Activated CD4-positive, CD25-positive, alpha-beta regulatory T cell treated with anti-CD3 and anti-CD28 coated beads, Interleukin-2, amount 50 U/mL, for 24 hours (primary cell): ENCODE measurements around the gene FAM76B.

Source experiments
- ATAC-seq, 2 donors: fragments of 150-1000 bp; cut with Tn5 transposase; one replicate each; pipeline ENCODE4 v1.10.0; 2021; ENCODE audit warnings: mild to moderate bottlenecking in 1 of 2, moderate library complexity in 1 of 2

FAM76B gene

DNA sequence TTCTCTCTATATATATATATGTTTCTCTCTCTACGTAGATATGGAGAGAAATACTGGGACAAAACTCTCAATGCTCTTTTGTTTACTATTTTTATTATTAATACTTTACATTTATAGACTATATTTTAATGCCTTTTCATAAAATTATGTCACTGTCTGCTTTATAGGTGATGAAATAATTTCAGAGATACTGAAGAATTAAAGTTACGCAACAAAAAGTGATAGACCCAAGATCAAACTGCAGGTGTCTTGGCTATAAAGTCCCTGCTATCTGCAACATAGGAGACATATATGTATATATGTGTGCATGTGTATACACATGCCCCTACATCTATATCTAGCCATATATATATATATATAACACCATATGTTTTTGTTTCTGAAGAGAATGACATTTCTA lies 60.8 kb downstream of the FAM76B start:
- ATAC-seq, result no peak

DNA sequence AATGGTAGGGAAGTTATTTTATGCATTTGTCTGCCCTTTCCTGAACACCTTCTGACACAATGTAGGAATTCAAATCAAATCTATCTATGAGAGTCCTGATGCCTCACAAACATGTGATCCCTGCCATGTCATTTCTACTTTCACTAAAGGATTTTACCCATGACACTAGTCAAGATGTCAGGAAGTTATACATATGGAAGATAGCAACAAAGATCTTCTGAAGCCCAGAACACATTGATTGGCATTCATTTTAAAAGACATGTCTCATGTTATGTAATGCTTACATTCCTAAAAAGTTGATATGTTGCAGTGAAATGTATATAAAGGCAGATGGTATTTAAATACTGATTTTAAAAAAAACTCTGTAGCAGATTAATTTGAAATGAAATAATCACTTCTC lies 61.5 kb downstream of the FAM76B start:
- ATAC-seq, result no peak

DNA sequence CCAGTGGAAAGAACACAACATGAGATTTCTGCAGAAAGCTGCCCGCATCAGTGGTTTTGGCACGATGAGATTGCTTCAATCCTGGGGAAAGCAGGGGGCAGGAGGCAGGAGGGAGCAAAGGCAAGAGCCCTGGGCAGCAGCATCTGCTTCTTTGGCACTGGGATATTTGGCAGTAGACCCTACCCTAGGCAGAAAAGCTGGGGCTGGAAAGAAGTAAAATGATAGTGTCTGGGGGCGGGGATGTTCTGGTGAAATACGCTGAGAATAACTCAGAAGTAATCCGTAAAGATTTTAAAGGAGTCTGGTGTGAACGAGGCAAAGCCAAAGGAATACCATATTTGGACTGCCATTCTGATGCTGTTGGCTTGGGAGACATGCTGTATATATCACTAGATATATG lies 62.0 kb downstream of the FAM76B start:
- no peak for ATAC-seq

DNA sequence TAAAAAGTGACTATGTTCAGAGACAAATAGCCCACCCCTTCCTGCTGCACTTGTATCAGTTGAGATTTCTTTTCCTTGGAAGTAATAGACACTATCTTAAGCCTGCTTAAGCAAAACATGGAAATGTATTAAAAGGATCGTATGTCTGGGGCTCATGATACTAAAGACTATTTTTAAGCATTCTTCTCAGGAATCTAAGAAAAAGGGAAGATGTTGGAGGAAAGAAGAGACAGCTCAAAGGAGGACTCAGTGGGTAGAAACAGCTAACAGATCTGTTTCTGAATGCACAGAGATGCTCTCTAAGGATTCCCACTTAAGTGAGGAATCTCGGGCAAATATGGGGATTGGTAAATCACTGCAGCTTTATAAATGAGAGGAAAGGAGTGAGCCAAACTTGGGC lies 62.5 kb downstream of the FAM76B start:
- no peak for ATAC-seq

DNA sequence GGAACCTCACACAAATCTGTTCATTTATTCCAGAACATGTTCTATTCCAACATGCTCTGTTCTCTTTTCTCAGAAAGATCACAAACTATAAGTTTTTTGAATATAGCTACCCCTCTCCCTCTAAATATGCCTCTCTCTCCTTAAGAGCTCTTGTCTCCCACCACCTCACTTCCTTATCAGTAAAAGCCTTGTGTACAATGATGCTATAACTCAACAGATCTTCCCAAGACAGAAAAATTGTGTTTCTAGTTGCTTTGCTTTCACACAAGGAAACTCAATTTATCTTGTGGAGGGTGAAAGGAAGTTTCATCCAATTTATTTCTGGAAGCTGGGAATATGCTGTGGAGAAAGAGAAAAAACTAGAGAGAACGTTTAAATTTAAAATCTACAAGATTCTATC lies 64.4 kb downstream of the FAM76B start:
- ATAC-seq, result no peak

DNA sequence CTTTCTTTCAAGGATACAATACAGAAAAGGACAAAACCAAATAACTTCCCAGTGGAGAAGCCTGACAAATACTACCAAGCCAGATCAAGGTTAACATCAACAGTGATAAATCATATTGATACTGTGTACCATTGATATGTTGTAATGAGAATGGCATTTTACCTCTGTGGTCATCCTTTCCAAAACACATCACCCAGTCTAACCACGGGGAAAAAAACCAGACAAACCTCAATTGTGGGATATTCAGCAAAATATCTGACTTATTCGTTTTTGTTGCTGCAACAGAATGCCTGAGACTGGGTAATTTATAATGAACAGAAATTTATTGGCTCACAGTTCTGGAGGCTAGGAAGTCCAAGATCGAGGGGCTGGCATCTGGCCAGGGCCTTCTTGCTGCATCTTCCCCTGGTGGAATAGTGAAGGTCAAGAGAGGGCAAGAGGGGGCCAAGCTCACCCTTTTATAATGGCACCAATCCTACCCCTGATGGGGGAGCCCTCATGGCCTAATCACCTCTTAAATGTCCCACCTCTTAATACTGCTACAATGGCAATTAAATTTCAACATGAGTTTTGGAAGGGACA lies 66.1 kb downstream of the FAM76B start:
- ATAC-seq, result no peak

DNA sequence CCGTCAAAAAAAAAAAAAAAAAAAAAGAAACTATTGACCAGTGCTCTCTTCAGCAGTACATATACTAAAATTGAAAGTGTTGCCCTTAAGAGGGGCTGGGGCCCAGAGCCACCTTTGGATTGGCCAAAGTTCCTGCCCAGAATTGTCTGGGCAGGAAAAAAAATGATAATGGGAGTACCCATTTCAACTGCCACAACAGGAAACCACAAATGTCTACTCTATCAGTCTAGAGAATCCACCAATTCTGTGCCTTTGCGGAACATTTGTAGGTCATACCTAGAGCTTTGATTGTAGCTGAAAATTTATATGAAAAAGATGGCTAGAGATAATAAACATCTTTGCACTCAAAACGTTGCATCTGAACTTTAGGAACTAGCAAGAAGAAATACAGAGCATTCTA lies 69.4 kb downstream of the FAM76B start:
- no peak for ATAC-seq
